Renal cortex interstitium (tissue), 11 donors: ENCODE results near the gene FGF14. TPM values are rescaled to one million over a fixed set of nuclear protein-coding genes. Genes with fewer than 3 reads are reported as not detected.

Source experiments
- DNase-seq, 11 donors: peaks; one replicate each; pipeline ENCODE4 v3.0.0-alpha.2; 2013; ENCODE audit warnings: low read depth in 9 of 11, low spot score in 4 of 11; ENCODE audit errors: extremely low read depth in 1 of 11
- polyA plus RNA-seq, 3 donors: library from polyadenylated mRNA; unstranded; fragments of 120-200 nt; gene quantifications; one replicate each; pipeline ENCODE4 v1.2.1, GENCODE V29; 2013; ENCODE audit not compliant: insufficient read length in 3 of 3

The FGF14 gene
- polyA plus RNA-seq, 3 donors: 0.56 to 1.1 (median 0.86) TPM

DNA sequence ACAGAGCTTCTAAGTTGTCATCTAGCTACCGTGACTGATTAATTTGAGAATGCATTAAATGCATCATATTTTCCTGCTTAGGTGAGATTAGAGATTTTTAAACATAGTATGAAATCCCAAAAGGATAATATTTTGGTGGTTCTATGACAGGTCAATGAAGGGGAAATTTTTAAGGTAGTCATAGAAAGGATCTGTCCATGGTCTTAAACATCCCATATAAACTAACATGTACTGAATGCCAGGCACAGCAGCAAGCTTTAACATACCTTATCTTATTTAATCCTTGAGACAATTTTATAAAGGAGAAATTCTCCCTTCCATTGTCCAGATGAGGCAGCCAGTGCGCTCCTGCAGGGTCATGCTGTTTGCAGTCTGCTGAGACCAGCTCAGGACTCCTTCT is 466.0 kb downstream of the FGF14 start:
- DNase-seq: no peak

DNA sequence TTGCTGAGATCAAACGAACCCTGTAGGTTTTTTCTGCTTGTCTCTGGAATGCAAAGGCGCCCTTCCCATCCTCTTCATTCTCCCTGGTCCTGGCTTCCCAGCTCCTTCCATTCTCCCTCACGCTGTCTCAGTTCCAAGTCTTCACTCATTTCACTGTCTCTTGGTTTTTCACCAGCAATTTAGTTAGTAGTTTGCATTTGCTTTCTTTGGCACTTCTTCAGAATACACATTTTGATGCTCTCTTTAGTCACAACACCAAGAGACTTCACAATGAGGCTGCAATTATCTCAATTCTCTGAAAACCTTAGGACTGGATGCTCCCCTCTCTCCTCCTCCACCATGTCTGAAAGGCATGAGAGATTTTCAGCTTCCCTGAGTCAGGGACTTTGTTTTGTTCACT is 470.7 kb downstream of the FGF14 start:
- no peak for DNase-seq

- DNase-seq: no peak
Observed at GRCh38 chr13:101930331-101930730, 471.5 kb downstream of the FGF14 start.

GRCh38 chr13:101925731-101926130 is 476.1 kb downstream of the FGF14 start:
- DNase-seq: no peak

DNA sequence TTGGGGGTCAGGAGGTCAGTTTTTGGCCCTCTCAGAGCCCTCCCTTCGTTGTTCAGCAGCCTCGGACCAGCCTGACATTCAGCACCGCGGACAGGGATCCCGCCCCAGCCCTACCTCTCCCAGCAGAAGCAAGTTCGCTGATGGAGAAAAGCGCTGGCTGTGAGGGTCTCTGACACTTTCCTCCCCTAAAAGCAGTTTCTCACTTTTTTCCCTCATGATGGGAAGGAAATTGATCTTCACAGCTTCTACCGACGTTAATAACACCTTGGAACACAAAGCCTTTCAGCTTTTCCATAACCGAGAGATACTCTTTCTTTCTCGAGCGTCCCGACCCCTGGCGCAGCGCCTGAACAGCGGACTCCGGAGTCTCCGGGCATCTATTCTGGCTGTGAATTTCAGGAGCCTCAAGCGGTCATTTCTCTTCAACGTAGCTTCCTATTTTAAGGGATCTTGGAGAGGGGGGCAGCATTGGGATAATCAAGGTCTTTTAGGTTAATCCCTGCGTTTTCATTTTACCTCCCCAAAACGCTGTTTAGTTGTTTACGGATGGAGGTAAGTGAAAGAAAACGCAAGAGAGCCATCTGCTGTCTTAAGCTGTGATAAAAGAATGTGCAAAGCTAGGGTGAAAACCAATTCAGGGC is 482.2 kb downstream of the FGF14 start:
- peak in 7 of 11 donors; percentile 29 to 54 (median 37) for DNase-seq

DNA sequence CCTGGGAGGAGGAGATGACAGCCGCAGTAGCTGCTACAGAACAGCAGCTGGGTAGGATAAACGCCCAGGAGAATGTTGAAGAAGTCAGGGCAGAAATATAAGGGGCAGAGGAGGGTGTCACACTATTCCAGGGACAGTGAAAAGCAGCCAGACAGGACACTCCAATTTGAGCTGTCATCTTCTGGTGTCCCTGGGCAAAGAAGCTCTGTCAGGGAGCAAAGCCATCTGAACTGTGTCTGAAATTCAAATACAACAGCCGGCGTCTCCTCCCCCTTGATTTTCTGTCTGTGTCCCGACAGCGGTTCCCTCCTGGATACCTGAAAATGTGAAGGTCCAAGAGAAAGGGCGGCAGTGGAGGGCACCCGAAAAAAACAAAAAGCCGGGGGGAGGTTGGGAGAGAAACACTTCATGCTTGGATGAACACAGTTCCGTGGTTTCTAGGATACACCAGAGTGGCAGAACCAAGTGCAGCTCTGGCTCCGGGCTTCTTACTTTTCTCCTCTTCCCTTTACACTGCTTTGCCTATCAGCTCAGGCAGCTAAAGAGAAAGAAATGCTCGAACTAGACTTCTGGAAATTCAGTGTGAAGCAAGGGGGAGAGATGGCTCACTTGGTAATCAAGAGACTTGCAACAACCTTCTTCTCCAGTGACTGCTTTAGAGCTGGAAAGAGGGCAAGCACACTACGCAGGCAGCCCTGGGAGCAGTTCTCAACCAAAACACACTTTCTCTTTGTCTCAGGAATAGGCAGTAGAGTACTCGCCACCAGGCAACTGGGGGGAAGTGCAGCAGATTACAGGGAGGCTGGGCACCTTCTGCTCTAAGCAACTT is 483.8 kb downstream of the FGF14 start:
- DNase-seq: no peak

DNA sequence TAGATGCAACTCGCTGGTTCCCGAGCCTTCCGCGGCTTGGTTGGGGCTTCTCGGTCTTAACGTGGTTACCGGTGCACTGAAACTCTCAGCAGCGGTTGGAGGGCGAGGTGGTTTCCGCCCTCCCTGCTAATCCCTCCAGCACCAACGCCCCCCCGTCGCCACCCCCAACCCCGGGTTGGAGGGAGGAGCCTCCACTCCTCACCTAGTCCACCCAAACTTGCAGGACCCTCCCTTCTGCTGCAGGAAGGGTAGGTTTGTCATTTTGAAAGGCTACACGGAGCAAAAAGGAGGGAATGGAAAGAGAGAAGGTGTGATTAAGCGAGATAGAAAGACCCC is 484.4 kb downstream of the FGF14 start:
- no peak for DNase-seq

DNA sequence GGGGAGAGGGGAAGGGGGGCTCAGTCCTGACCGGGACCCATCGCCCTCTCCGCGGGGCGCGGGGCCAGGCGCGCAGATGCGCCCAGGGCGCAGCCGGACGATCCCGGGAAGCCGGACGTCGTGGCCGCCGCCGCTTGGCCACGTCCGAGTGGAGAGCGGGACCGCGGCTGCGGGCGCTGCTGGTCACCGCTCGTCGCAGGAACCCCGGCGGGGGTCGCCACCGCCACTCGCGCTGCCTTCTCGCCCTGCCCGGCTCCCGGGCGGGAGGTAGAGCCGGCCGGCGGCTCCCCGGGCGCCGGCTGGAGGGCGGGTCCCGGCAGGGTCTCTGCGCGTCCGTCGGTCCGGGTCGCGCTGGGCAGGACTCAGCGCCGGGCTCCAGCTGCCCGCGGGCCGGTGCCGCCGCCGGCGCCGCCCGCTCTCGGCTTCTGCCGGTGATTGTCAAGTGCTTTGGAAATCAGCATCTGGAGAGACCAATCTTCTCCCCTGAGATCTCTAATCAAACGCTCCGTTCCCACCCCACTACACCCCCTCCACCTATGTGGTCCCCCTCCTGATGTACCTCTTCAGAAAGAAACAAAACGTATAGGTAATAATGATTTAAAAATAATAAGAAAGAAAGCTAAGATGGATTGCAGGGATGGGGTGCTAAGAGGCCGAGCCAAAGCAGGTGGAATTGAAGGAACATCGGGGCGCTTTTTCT is 484.9 kb downstream of the FGF14 start:
- DNase-seq: no peak

- DNase-seq: peak in 2 of 11 donors; percentile 22 to 41
Observed at GRCh38 chr13:101916108-101916774, 485.6 kb downstream of the FGF14 start.

DNA sequence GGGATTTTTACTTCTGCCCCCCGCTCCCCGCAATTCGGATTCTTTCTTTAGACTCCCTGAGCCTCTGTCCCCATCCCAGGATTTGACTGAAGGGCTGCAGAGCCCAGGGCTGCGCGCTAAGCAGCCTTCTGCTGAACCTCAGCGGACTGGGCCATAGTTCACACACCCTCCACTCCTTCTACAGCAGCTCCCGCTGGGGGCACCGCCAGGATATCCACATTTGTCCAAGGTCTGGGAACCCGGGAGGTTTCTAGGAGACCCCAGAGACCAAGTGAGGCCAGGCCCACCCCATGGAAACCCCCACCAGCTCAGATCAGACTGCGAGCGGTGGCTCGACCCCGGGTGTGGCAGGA is 486.1 kb downstream of the FGF14 start:
- no peak for DNase-seq

DNA sequence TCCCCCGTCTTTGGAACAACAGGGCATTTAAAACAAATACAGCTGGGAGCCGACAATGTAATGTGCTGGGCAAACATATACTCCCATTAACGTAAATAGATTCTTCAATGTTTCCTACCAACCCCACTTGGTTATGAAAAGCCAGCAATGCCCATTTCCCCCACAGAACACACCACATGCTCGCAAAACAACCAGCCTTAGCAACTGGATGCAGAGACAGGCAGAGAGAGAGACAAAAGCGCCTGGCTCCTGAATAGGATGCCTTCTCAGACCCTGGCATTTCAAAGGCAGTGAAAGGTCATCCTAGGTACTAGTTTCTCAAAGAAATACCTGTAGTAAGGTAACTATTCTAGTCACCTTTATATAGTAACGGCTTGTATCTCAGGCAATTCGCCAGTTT is 486.5 kb downstream of the FGF14 start:
- no peak for DNase-seq

GRCh38 chr13:101911752-101912151 is 490.1 kb downstream of the FGF14 start:
- no peak for DNase-seq

DNA sequence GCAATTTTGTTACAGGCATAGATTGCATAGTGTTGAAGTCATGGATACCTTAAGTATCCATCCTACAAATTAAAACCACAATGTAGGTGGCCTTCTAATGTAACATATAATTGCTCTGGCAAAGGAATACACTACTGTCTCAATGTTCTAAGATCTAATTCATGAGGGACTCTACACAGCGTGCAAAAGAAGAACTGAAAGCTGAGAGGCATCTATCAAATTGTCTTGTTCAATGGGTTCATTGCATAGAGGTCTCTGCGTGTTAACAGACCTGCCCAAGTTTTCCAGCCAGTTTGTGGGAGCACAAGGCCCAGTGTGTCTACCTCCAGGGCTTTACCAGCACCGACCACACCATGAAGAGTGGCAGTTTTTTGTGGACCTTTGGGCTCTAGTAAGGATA is 498.0 kb downstream of the FGF14 start:
- DNase-seq: no peak

DNA sequence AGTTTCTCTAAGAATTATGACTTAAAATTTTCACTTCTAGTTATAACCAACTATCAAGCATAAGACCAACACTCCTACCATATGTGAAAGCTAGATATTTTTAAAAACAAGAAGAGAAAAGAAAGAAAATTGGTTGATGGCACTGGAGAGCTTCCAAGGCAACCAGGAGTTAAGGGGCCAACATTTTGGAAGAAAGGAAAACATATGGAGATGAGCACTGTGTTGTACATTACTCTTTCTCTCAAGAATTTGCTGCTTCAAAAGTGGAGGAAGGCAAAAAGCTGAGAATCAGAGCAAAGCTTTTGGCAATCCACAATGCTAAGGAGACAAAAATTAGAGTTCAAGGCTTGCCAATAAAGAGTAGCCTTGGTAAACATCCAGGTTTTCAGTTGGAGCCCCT is 503.2 kb downstream of the FGF14 start:
- DNase-seq: no peak

DNA sequence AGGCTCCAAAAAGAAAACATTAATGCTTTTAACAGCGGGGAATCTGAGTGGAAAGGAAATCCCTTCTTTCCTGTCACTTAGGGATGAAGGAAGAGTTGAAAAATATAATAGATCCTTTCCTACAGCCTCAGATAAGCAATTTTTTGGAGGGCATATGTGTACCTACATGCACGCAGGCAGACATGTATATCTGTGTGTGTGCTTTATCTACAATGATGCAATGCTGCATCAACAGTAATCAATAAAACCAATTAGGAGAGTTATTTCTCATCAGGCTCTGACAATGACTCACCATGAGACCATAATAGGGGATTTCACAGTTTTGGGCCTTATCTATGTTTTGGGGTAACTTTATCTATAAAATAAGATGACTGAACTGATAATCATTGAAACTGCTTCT is 505.3 kb downstream of the FGF14 start:
- DNase-seq: no peak

GRCh38 chr13:101893021-101893420 is 508.8 kb downstream of the FGF14 start:
- DNase-seq: no peak

DNA sequence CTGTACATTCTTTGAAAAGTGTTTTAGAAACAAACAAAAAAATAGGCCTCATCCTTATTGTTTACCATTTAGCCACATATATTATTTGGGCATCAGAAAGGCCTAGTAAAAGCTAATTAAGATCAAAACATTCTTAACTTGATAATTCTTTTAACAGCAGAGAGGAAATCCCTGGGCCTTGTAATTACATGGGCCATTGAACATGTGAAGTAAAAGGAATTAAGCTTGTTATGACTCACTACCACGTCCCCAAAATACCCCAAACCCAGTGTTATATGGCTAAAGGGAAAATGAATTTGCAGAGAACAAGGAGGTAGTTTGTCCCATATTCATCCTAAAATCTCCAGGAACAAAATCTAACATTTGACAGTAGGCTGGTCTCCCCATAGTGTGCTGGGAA is 509.6 kb downstream of the FGF14 start:
- no peak for DNase-seq

DNA sequence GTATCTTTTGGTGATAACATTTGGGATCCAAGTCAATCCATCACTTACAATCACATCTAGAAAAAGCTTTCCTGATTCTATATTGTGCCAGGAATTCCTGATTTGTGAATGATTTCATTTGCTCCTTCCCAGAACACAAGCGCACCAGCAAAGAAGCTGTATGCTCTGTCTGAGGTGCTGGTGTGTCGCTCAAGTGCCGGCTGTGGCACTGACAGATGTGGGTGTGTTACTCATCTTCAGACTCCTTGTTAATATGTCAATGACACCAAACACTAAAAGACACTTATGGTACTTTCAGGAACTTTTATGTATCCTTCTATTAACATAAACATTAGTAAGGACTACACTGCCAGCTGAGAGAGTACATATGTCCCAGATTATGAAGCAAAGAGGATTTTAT is 520.3 kb downstream of the FGF14 start:
- DNase-seq: no peak

DNA sequence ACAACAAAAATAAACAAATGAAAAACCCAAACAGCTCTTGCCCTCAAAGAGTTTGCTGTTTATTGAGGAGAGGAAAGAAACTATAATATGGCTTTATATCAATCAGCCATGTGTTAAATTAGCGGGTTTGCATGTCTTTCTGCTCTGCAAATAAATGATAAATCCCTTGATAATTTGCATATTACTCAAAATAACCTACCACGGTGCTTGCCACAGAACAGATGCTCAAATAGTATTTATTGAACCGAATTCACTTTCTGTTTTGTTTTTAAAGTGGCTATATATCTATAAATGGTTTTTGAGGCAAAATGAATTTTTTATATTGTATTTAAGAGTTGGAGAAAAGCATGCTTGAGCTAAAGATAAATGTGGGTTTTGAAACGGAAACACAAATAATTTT is 521.3 kb downstream of the FGF14 start:
- no peak for DNase-seq

GRCh38 chr13:101876951-101877350 is 524.9 kb downstream of the FGF14 start:
- DNase-seq: no peak
